Activated CD4-positive, alpha-beta T cell treated with anti-CD3 and anti-CD28 coated beads, Interleukin-2, Interleukin-4, amounts not matched to agents 100 ng/mL and 50 ng/mL, durations not matched to agents 16 hours and 8 hours (primary cell): ENCODE measurements around the gene PATZ1.

Source experiments
- DNase-seq: peaks from one replicate; pipeline ENCODE4 v3.0.0-alpha.2; 2020; ENCODE audit warnings: low spot score

Gene PATZ1

DNA sequence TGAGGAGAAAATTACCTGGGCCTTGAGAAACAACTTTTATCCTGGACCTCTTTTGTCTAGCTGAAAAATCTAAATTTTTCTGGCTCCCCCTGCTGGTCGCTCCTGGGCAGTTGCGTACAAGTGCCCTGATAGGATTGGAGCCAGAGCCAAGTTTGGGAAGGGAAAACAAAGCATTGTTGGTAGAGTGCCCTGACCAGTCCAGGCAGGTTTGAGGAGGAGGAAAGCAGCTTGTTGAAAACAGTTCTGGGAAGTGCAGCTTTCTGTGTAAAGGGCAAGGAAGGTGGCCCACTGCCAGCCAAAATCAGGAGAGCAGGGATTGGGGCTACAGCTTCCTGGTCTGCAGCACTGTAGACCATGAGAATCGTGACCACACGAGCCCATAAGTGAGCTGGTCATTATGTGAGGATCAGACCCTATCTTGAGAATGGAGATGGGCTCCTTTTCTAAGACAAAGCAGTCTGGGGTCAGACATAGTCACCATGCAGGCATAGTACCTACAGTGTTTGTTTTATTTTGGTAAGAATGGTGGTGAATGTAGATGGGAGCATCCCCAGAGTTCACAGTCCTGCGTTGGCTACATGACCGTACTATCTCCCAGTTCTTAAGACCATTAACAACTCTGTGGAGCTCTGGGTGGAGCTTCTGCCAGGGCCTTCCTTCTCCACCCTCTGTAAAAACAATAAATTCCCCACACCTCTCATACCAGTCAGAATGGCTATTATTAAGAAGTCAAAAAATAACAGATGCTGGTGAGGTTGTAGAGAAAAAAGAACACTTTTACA lies 32.6 kb downstream of the PATZ1 start:
- DNase-seq = peak; percentile 58

DNA sequence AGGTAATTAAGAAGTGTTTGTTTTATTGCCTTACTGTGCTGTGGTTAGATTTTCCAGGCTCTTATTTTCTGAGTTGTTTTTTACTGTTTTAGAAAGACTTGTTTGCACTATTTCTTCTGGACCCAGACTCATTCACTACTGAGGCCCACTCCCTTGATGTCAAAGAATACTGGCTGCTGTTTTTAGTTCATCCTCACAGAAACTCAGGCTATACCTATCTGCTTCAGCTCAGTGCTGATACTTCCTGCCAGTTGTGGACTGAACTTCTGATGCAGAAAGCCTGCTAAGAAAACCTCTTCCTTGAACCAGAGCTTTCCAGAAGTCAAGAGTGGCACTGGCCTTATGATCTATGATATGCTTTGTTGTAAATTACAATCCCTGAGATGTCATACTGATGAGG lies 38.0 kb downstream of the PATZ1 start:
- no peak for DNase-seq

DNA sequence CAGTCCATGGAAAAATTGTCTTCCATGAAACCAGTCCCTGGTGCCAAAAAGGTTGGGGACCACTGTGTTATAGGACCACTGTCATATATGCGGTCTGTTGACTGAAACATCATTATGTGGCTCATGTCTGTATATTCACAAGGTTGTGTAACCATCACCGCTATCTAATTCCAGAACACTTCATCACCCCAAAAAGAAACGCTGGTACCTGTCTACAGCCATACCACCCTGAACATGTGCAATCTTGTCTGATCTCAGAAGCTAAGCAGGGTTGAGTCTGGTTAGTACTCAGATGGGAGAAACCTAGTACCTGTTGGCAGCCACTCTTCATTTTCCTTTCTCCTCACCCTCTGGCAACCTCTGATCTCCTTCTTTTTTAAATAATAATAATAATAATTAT lies 41.0 kb downstream of the PATZ1 start:
- no peak for DNase-seq

DNA sequence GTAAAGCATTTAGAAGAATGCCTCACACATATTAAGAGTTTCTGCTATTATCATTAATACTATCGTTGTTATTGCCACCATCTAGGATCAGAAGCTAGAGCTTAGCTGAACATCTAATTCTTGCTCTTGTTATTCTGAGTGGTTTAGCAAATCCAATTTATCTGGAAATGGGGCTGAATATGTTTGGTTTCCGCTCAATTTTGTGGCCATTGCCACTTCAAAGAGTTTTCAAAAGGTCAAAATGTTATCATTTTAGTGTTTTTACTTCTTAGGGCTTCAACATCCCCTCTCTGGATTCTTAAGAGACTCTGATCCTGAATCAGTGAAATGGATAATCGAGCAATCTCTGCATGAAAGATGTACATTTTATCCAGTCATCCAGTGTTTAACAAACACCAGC lies 43.6 kb downstream of the PATZ1 start:
- no peak for DNase-seq

DNA sequence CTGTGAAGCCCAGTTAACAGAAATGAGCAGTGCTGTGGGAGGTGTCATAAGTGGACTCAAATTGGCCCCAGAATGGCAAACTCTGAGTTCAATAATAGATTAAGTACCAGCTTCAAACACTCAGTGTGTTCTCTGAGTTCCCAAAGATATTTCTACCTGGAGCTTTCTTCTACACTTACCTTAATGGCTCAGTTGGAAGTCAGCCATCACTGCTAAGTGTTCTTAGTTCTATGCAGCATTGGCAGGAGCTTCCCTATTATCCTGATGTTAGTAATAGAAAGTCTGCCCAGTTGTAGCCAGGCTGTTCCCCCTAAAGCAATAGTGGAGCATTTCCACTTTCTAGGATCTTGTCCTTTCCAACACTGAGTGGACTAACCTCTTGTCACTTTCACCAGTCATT lies 44.1 kb downstream of the PATZ1 start:
- no peak for DNase-seq

DNA sequence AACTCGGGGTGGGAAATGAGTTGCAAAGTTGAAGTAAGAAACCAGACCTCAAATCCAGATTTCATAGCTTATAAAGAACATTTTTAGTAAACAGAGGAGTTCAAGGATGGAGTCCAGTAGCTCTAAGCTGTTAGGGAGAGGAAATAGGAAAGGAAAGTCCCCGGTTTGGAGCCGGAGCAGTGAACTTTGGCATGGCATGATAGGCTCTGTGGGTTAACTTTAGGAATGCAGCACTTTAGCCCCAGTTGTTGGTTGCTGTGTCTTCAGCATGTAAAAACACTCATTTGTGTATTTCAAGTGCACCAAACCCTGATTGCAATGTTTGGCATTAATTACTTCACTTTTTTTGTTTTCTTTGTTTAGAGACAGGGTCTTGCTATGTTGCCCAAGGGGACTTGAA lies 45.2 kb downstream of the PATZ1 start:
- no peak for DNase-seq

DNA sequence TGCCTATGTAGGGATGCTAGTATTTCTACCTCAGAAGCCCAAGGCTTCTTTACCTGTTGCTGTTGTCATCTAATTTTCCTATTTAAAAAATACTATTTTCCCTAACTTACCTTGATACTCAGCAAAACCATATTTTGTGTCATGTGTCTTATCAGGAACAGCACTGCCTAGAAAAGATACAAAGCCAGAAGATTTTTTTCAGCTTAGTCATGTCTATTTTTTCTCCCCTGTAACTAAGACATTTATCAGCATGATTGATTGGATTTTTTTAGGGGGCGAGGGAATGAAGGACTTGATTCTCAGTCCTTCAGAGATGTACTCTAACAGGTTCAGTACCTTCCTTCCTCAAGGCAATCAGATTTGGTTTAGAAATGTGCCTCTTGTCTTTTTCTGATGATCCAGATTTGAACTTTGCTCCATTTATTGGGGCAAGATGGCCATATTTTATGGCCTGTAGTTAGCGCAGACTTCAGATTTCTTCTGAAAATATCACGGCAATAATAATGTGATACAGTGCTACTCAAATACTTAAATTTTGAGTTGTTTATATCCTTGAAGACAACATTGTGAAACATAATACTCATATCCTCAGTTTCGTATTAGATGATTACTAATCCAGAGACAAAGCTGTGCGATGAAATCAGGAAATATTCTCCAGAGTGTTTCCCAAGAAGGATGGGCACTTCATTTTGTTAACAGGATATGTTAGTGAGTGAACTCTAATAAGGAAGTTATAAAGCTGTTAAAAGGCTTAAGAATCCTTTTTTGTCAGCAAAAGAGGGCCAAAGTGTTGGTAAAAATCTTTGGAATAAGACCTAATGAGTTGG lies 50.1 kb downstream of the PATZ1 start:
- DNase-seq = peak; percentile 54

DNA sequence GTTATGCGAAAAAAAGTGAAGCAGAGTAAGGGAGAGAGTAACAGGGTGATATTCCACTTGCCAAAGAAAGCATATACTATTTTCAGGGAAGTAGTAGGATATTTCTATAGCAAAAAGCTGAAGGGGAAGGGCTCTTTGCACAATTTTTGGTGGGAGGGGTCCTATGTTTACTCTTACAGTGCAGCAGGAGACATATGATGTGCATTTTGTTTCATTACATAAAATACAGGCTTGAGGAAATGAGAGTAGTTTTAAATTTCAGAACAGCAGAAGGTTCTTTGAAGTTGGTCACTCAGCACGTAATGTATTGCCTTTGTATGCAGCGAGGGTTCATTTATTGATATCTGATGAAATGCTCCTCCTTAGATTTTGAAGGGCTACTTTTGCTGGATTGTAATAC lies 50.8 kb downstream of the PATZ1 start:
- DNase-seq = no peak

DNA sequence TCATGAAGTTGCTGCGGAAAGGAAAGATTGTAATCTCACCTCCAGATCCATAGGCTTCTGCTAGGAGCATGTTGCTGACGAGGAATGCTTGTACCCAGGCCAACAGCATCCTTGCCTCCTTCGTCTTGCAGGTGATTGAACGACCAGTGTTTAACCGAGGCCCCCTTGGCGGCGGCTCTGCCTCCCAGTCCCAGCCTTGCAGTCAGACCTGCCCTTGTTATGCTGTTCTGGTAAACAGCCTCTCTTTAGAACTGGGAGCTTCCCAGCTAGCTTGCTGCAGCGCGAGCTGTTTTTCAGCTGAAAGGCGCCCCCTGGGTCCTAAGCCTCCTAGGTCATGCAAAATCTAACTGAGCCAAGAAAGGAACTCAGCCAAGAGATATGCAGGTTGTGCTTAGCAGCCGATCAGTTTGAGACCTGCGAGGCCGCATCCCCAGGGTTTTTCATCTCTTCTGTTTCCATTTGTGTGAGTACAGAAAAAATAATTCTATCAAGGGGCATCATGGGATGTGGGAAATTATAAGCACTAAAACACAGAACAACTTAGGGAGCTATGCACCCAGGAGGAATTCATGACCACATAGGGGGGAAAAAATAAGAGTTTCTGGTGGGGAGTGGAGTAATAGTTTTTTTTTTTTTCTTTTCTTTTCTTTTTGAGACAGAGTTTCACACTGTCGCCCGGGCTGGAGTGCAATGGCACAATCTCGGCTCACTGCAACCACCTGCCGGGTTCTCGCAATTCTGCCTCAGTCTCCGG lies 53.7 kb downstream of the PATZ1 start, which contains the start of gene PIK3IP1:
Gene PIK3IP1, minus strand, starts transcription at position 253 of the 754 bp plus-strand sequence. Its CDS starts 144 bp downstream, at position 109.
- DNase-seq = peak; percentile 90

DNA sequence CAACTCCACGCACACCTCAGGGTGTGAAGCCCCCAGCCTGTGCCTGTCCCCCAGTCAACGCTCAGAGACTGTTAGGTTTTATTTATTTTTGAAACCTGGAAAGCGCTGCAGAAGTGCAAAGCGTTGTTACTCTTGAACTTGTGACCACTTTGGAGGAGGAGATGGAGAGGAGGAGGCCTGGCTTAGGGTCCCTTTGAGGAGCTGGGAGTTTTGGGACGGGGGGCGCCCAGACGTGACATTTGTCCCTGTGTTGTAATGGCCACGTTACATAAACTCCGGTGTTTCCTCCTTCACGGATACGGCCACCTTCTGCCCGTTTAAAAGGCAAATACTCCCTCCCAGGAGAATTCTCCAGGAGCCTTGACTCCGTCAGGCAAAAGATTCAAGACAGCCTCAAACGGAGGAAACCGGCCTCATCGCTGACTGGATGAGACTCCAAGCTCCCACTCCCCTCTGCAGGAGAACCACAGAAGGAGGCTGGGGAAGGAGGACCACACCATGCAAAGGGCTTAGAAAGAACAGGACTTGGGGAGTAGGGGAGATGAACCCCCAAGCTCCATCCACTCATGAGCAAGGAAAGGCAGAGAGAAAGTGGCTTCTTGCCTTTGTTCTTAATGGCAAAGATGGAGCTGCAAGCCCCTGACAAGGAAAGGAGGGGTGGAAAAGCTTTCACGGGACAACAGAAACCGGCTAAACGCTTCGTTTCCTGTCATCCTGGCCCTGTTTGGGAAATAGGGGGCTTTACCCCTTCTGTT lies 54.5 kb downstream of the PATZ1 start:
- DNase-seq = no peak

DNA sequence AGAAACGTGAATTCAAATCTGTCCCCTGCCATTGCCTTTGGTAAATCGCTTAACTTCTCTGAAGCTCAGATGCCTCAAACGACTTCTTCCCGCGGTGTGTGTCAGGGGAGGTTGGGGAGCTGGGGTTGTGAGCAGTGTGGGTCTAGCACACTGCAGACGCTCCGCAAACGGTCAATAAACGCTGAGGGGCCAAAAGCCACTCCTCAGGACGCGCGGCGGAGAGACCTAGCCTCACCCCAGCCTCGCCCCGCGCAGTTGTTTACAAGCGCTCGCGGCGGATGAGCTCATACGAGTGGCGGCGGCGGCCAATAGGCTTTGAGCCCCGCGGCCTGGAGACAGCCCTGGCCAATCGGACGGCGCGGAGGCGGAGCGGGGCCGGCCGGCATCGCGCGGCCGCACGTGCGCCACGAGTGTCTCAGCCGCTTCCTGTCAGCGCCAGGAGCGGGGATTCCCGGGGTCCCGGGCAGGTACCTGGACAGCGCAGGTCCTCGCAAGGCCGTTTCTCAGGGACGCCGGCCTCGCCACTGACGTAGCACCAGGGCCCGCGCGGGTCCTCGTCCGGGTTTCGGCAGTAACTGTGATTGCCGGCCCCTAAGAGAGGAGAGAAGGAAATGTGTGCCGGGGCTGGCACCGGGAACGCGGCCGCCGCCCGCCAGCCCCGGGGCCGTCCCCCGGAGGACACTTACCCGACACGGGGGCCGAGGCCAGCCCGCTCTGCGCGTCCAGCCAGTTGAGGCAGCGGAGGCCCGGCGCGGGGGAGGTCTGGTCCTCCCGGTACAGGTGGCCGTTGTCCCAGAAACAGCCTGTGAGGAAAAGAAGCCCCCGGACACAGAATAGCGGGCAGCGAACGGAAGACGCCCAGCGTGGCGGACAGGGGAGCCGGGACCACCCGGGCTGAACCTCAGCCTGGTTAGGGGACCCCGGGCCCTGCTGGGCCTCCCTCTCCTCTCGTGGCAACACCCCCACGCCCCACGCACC lies 55.4 kb downstream of the PATZ1 start:
- DNase-seq = peak; percentile 94

DNA sequence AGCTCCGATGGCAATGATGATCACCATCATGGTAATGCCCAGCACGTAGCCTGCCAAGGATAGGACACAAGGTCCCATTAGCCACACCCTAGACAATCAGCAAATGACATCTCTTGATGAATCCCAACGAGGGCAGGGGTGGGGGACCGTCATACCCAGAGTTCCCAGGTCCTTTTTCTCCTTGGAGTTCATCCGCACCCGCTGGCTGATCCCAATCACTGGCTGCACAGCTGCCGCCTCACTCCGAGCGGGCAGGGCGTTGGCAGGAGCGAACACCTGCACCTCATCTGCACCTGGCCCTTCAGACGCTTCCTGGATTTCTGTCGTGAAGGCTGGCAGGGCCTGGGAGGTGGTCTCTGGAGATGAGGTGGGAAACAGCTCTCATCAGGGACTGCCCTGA lies 56.8 kb downstream of the PATZ1 start:
- DNase-seq = no peak

DNA sequence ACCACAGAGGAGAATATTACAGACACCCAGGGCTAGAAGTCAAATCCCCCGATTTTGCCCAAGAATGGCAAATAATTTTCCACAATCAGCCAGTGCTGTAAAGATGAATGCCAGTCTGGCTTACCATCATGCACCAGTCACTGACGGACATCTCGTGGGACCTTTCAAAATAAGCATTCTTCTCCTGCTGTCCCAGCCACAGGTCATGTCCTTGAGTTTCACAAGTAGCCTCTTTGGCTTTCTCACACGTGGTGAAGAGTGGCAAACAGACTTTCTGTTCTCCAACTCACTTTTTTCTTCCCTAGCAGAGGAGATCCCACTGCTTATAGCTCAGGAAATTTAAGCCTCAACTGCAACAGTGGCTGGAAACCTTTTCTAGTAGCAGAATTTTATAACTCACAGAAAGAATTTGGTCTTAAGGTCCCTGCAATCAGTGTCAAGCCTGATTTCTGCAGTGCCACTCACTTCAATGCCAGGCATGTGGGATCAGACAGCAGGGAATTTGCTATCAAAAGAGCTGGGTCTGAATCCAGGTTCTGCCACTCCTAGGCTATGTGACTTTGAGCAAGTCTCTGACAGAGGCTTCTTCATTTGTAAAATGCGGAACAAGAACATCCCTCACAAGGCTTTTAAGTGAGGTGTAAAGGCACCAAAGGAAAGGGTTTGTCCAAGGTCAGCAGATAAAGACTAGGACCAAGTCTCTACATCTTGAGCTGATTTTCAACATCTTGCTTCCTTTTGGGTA lies 57.5 kb downstream of the PATZ1 start:
- DNase-seq = no peak

DNA sequence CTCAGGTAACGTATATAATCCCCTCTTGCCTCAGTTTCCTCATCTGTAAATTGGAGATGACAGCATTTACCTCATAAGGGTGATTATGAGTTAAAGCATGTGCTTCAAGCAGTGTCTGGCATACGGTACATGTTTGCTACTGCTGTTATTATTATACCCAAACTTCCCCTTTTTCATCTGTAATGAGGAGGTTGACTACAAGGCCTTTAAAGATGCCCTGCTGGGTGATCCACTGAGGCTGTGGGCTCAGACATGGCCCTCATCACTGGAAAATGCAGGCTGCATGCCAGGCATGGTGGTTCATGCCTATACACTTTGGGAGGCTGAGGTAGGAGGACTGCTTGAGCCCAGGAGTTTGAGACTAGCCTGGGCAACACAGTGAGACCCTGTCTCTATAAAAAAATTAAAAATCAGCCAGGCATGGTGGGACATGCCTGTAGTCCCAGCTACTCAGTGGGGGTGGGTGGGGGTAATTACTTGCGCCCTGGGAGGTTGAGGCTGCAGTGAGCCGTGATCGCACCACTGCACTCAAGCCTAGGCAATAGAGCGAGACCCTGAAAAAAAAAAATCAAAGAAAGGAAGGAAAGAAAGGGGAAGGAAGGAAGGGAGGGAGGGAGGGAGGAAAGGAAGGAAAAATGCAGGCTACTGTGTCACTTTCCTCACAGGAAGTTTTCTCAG lies 58.2 kb downstream of the PATZ1 start:
- DNase-seq = no peak

DNA sequence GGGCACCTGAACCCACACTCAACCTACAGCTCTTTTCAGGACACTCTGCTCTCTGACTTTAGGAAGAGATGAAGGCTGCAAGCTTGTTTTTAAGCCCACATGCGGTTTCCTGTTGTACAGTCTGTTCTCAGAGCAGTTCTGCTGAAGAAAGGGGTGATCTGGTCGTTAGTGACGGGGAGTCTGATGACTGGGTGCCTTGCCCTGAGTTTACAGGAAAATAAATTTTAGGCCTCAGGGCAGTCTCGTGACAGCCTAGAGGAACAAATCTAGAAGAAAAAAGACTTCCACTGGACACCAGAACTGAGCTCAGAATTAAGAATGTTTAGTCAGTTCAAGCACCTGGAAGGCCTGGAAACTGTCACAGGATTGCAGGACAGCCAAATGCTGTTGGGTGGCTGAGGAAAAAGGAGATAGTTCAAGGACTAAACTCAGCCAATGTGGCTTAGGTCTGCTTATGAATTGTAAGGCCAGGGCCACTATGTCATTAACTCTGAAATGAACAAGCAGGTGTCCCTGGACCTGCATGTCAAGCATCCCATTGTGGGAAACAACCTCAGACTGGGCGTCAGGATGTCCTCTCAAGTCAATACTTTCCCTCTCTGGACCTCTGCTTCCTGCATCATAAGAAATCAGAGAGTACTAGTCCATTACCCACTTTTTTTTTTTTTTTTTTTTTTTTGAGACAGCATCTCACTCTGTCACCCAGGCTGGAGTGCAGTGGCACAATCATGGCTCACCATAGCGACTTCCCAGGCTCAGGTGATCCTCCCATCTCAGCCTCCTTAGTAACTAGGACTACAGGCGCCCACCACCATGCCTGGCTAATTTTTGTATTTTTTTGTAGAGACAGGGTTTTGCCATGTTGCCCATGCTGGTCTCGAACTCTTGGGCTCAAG lies 59.5 kb downstream of the PATZ1 start:
- DNase-seq = peak; percentile 76

DNA sequence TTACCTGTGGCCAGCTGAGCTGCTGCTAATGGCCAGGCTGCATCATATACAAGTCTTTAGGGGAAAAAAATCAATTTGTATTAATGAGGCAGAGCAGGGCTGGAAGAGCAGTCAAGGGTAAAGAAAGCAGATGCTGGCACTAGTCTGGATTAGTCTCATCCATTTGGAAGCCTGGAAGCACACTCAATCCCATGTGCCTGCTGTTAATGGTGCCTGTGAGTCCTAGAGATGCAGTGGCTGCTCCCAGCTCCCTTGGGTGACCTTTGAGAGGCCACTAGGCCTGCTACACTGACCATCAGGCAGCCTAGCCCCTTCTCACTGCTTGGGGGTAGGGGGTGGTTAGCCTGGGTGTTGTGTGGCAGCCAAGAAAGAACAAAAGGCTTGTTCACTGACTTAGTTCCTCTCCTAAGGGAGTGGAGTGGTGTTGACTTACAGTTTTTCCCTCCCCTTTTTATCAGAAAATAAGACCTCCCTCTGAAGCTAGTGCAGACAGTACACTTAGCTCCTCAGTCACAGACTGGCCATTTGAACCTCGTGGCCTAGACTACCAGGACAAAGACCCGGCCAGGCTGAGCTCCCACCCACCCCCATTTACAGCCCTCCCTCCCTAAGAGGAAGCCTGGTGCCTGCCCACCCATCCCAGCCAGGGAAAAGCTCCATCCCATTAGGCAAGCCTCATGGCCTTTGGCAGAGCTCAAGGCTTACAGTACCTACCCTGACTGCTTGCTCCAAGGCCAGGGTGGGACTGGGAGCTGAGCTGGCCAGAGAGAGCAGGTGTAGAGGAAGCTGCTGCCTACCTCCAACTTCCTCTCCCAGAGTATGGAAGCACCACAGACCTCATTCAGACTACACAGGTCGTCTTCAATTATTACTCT lies 61.6 kb downstream of the PATZ1 start:
- no peak for DNase-seq

DNA sequence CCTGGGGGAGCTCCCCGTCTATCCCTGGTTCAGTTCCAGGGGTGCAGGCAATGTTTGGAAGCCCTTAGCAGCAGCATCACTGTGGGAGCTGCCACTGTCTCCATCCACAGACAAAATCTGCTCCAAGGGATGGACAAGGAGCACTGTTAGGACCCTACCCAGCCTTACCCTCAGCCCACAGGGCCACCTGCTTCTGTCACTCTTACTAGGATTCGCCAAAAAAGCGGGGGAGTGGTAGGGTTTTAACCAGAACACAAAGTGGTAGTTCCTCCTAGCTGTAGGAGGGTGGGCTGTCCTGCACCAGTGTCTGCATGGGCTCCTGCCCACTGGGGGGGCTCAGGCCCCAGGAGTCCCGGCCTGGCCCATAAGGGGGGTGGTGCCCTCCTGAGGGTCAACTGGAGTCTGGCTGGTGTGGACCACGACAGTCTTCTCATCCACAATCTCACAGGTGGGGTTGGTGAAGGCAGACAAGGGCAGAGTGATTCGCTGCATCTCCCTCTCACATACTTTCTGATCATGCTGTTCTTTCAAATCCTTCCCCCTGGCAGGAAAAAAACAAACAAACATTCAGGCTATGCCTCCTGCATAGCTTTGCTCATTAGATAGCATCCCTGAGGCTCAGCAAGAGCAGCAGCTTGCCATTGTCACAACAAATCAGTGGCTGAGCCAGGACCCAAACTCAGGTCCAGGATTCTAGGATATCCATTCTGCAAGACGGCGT lies 63.2 kb downstream of the PATZ1 start:
- no peak for DNase-seq
